HCT116 (cell line): ENCODE measurements around the gene ANXA10.

Experiments
- CEBPB ChIP-seq: IDR thresholded peaks from 2 replicates; pipeline ENCODE4 v1.6.1; 2012; ENCODE audit warnings: low read depth
- CTCF ChIP-seq, 3 experiments: fragments of 200-600 bp in 1 of 3; sonication (generic) in 1 of 3; IDR thresholded peaks in 2 of 3; conservative IDR thresholded peaks in 1 of 3; 2 replicates each; pipeline ENCODE4 v1.5.1; 2012 to 2017; ENCODE audit warnings: low read depth in 2 of 3, low read length in 2 of 3, antibody characterized with exemption in 1 of 3, borderline replicate concordance in 1 of 3, control low read depth in 1 of 3, mild to moderate bottlenecking in 1 of 3, mixed read lengths in 1 of 3, mixed run types in 1 of 3, moderate library complexity in 1 of 3; ENCODE audit not compliant: insufficient read depth in 1 of 3
- EZH2 ChIP-seq: fragments of 200-600 bp; sonication (generic); IDR thresholded peaks from 2 replicates; pipeline ENCODE4 v1.6.1; 2017; ENCODE audit warnings: antibody characterized with exemption, mixed run types
- POLR2A ChIP-seq: IDR thresholded peaks from 2 replicates; pipeline ENCODE4 v1.7.0; 2011; ENCODE audit warnings: borderline replicate concordance; ENCODE audit not compliant: insufficient read depth, insufficient read length; ENCODE audit errors: extremely low read depth
- POLR2AphosphoS5 ChIP-seq: IDR thresholded peaks from 2 replicates; pipeline ENCODE4 v1.6.1; 2011; ENCODE audit warnings: mild to moderate bottlenecking, low read depth, low read length, moderate library complexity
- RAD21 ChIP-seq: IDR thresholded peaks from 2 replicates; pipeline ENCODE4 v1.6.1; 2012; ENCODE audit warnings: low read depth, mild to moderate bottlenecking
- REST ChIP-seq: IDR thresholded peaks from 2 replicates; pipeline ENCODE4 v1.6.1; 2012; ENCODE audit warnings: low read depth
- SIN3A ChIP-seq: IDR thresholded peaks from 2 replicates; pipeline ENCODE4 v1.6.1; 2012; ENCODE audit warnings: low read depth
- SP1 ChIP-seq: IDR thresholded peaks from 2 replicates; pipeline ENCODE4 v1.6.1; 2012; ENCODE audit warnings: low read depth
- TCF7L2 ChIP-seq: IDR thresholded peaks from 2 replicates; pipeline ENCODE4 v1.7.0; 2011; ENCODE audit warnings: borderline replicate concordance, inconsistent platforms; ENCODE audit not compliant: insufficient read depth, insufficient read length; ENCODE audit errors: extremely low read depth
- YY1 ChIP-seq: IDR thresholded peaks from 2 replicates; pipeline ENCODE4 v1.6.1; 2011; ENCODE audit warnings: low read length, low read depth, moderate library complexity, mild to moderate bottlenecking; ENCODE audit not compliant: insufficient replicate concordance; ENCODE audit errors: extremely low read depth

GRCh38 chr4:168177546-168178149, 85.3 kb downstream of the ANXA10 start:
- TF ChIP-seq POLR2AphosphoS5 (no peak), CTCF (IDR thresholded peaks at IDR 0.05 in 2 of 3, conservative IDR thresholded peaks at IDR 0.05 in 1 of 3; ENCODE audit: borderline replicate concordance in 1 of 3, insufficient read depth in 1 of 3, low read depth in 2 of 3, low read length in 2 of 3) (no peak), SP1 (no peak), SIN3A (no peak), EZH2 (no peak), POLR2A (no peak), TCF7L2 (no peak), YY1 (no peak), RAD21 (no peak), CEBPB (no peak), REST (no peak)
